ENCODE data around the gene UBAC2.

Gene UBAC2

GRCh38 chr13:99378985-99379733 lies 178.5 kb downstream of the UBAC2 start:
- Mint-ChIP-seq H3K9me3 (ENCODE audit: low read depth) (no peaks in the 10 kb centered on the region), H3K27ac (peak overlapping the region; percentile 65), H3K4me1 (ENCODE audit: low read depth) (peaks cover 95% of the 10 kb centered on the region), H3K27me3 (no peaks in the 10 kb centered on the region), H3K36me3 (peaks cover 25% of the 10 kb centered on the region), H3K4me3 (no peak overlapping the region)

- Mint-ChIP-seq H3K4me3 (peak overlapping the region; percentile 52), H3K9me3 (ENCODE audit: low read depth) (no peaks in the 10 kb centered on the region), H3K27me3 (no peaks in the 10 kb centered on the region), H3K27ac (peak overlapping the region; percentile 94), H3K36me3 (peaks cover 19% of the 10 kb centered on the region), H3K4me1 (ENCODE audit: low read depth) (peaks cover 95% of the 10 kb centered on the region)
These were observed 179.5 kb downstream of the UBAC2 start for GRCh38 chr13:99379856-99380801.

GRCh38 chr13:99380921-99381645 lies 180.4 kb downstream of the UBAC2 start:
- H3K27ac Mint-ChIP-seq: peak overlapping the region; percentile 94
- H3K9me3 Mint-ChIP-seq (ENCODE audit: low read depth): no peaks in the 10 kb centered on the region
- peaks cover 94% of the 10 kb centered on the region for H3K4me1 Mint-ChIP-seq (ENCODE audit: low read depth)
- H3K27me3 Mint-ChIP-seq: no peaks in the 10 kb centered on the region
- H3K36me3 Mint-ChIP-seq: peaks cover 17% of the 10 kb centered on the region
- peak overlapping the region; percentile 52 for H3K4me3 Mint-ChIP-seq

GRCh38 chr13:99381766-99382165 lies 181.1 kb downstream of the UBAC2 start:
- Mint-ChIP-seq H3K36me3 (peaks cover 17% of the 10 kb centered on the region), H3K27me3 (no peaks in the 10 kb centered on the region), H3K27ac (peak overlapping the region; percentile 94), H3K4me3 (peak overlapping the region; percentile 49), H3K4me1 (ENCODE audit: low read depth) (peaks cover 94% of the 10 kb centered on the region), H3K9me3 (ENCODE audit: low read depth) (no peaks in the 10 kb centered on the region)

GRCh38 chr13:99382428-99383133 lies 181.9 kb downstream of the UBAC2 start:
- peaks cover 96% of the 10 kb centered on the region for H3K4me1 Mint-ChIP-seq (ENCODE audit: low read depth)
- no peaks in the 10 kb centered on the region for H3K27me3 Mint-ChIP-seq
- peak overlapping the region; percentile 49 for H3K4me3 Mint-ChIP-seq
- H3K27ac Mint-ChIP-seq: peak overlapping the region; percentile 94
- no peaks in the 10 kb centered on the region for H3K9me3 Mint-ChIP-seq (ENCODE audit: low read depth)
- H3K36me3 Mint-ChIP-seq: peaks cover 14% of the 10 kb centered on the region

GRCh38 chr13:99383511-99383921 lies 182.9 kb downstream of the UBAC2 start:
- Mint-ChIP-seq H3K9me3 (ENCODE audit: low read depth) (no peaks in the 10 kb centered on the region), H3K27ac (peak overlapping the region; percentile 94), H3K36me3 (peaks cover 13% of the 10 kb centered on the region), H3K4me3 (peak overlapping the region; percentile 69), H3K27me3 (no peaks in the 10 kb centered on the region), H3K4me1 (ENCODE audit: low read depth) (peaks cover 98% of the 10 kb centered on the region)

- Mint-ChIP-seq H3K27ac (peak overlapping the region; percentile 94), H3K4me3 (peak overlapping the region; percentile 69), H3K27me3 (no peaks in the 10 kb centered on the region), H3K9me3 (ENCODE audit: low read depth) (no peaks in the 10 kb centered on the region), H3K36me3 (peaks cover 10% of the 10 kb centered on the region), H3K4me1 (ENCODE audit: low read depth) (peaks cover 95% of the 10 kb centered on the region)
These were observed 183.3 kb downstream of the UBAC2 start for GRCh38 chr13:99383946-99384345.

GRCh38 chr13:99384468-99384867 lies 183.8 kb downstream of the UBAC2 start:
- peak overlapping the region; percentile 27 for H3K4me3 Mint-ChIP-seq
- H3K9me3 Mint-ChIP-seq (ENCODE audit: low read depth): no peaks in the 10 kb centered on the region
- peaks cover 10% of the 10 kb centered on the region for H3K36me3 Mint-ChIP-seq
- H3K4me1 Mint-ChIP-seq (ENCODE audit: low read depth): peaks cover 91% of the 10 kb centered on the region
- peak overlapping the region; percentile 94 for H3K27ac Mint-ChIP-seq
- no peaks in the 10 kb centered on the region for H3K27me3 Mint-ChIP-seq

GRCh38 chr13:99385161-99385560 lies 184.5 kb downstream of the UBAC2 start:
- Mint-ChIP-seq H3K4me3 (peak overlapping the region; percentile 13), H3K9me3 (ENCODE audit: low read depth) (no peaks in the 10 kb centered on the region), H3K4me1 (ENCODE audit: low read depth) (peaks cover 84% of the 10 kb centered on the region), H3K36me3 (peaks cover 8% of the 10 kb centered on the region), H3K27ac (peak overlapping the region; percentile 94), H3K27me3 (no peaks in the 10 kb centered on the region)

- Mint-ChIP-seq H3K27me3 (no peaks in the 10 kb centered on the region), H3K4me3 (no peak overlapping the region), H3K36me3 (peaks cover 8% of the 10 kb centered on the region), H3K27ac (peak overlapping the region; percentile 94), H3K9me3 (ENCODE audit: low read depth) (no peaks in the 10 kb centered on the region), H3K4me1 (ENCODE audit: low read depth) (peaks cover 79% of the 10 kb centered on the region)
These were observed 185.3 kb downstream of the UBAC2 start for GRCh38 chr13:99385940-99386339.

- Mint-ChIP-seq H3K27me3 (no peaks in the 10 kb centered on the region), H3K9me3 (ENCODE audit: low read depth) (no peaks in the 10 kb centered on the region), H3K27ac (peak overlapping the region; percentile 85), H3K4me3 (no peak overlapping the region), H3K36me3 (peaks cover 8% of the 10 kb centered on the region), H3K4me1 (ENCODE audit: low read depth) (peaks cover 73% of the 10 kb centered on the region)
These were observed 185.8 kb downstream of the UBAC2 start for GRCh38 chr13:99386495-99386894.

- Mint-ChIP-seq H3K27ac (peak overlapping the region; percentile 85), H3K36me3 (peaks cover 5% of the 10 kb centered on the region), H3K27me3 (no peaks in the 10 kb centered on the region), H3K9me3 (ENCODE audit: low read depth) (no peaks in the 10 kb centered on the region), H3K4me3 (peak overlapping the region; percentile 57), H3K4me1 (ENCODE audit: low read depth) (peaks cover 67% of the 10 kb centered on the region)
These were observed 186.5 kb downstream of the UBAC2 start for GRCh38 chr13:99386911-99387788.

GRCh38 chr13:99388334-99388923 lies 187.8 kb downstream of the UBAC2 start:
- no peak overlapping the region for H3K4me3 Mint-ChIP-seq
- H3K27ac Mint-ChIP-seq: peak overlapping the region; percentile 85
- no peaks in the 10 kb centered on the region for H3K9me3 Mint-ChIP-seq (ENCODE audit: low read depth)
- H3K4me1 Mint-ChIP-seq (ENCODE audit: low read depth): peaks cover 55% of the 10 kb centered on the region
- no peaks in the 10 kb centered on the region for H3K27me3 Mint-ChIP-seq
- peaks cover 5% of the 10 kb centered on the region for H3K36me3 Mint-ChIP-seq
